SW480 (cell line): Measurements from ENCODE around the gene PLAGL1.
"Not testable (repeated sequence)": the region's sequence is repeated elsewhere in the genome, so short reads cannot be mapped to it uniquely, and the experiment has no call there.

Source experiments
- DNase-seq: peaks from one replicate; pipeline ENCODE4 v3.0.0-alpha.2; 2016; ENCODE audit warnings: low spot score

Gene PLAGL1, protein sequence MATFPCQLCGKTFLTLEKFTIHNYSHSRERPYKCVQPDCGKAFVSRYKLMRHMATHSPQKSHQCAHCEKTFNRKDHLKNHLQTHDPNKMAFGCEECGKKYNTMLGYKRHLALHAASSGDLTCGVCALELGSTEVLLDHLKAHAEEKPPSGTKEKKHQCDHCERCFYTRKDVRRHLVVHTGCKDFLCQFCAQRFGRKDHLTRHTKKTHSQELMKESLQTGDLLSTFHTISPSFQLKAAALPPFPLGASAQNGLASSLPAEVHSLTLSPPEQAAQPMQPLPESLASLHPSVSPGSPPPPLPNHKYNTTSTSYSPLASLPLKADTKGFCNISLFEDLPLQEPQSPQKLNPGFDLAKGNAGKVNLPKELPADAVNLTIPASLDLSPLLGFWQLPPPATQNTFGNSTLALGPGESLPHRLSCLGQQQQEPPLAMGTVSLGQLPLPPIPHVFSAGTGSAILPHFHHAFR

GRCh38 chr6:144008120-144008811 is at the start of gene PLAGL1:
Gene PLAGL1, minus strand, starts transcription at chr6:144008259. Its CDS starts 60,123 bp downstream, at chr6:143948136.
- peak; percentile 34 for DNase-seq

DNA sequence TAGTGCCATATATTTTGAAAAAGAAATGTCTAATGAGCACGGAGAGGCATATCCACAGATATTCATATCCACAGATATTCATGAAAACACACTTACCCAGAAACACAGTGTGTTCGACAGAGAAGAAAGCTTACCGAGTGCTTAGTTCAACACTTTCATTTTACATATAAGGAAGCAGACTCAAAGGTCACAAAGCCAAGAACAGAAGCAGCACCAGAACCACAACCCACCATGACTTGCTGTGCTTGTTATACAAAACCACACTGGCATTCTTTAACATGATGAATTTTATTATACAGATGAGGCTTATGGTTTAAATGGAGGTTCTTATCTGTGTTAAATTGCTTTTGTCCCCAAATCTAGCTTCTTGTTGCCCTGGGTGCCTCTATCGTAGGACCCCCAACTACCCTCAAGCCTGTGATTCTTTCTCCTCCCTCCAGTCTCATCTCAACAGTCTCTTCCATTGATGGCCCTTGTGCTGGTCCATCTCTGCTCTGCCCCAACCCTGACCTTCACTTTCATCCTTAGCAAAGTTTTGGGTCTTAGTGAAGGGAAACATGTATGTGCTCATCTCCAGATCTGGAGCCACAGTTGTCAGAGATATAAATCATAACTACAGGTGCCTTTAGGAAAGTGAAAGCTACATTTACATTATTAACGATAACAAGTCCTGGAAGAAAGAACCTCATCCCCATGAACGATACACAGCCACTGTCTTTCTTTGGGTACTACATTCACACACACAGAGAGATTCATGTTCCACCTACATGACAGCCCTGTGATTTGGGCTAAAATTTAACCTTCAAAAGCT is 47.3 kb upstream of the PLAGL1 start:
- peak; percentile 32 for DNase-seq

GRCh38 chr6:144053601-144054000 is 45.5 kb upstream of the PLAGL1 start:
- no peak for DNase-seq

- no peak for DNase-seq
Measured at GRCh38 chr6:144052488-144052887, 44.4 kb upstream of the PLAGL1 start.

GRCh38 chr6:144049386-144049785 is 41.3 kb upstream of the PLAGL1 start:
- no peak for DNase-seq

GRCh38 chr6:144047688-144048087 is 39.6 kb upstream of the PLAGL1 start:
- no peak for DNase-seq

- DNase-seq = not testable (repeated sequence)
Measured at GRCh38 chr6:144046672-144047071, 38.6 kb upstream of the PLAGL1 start.

DNA sequence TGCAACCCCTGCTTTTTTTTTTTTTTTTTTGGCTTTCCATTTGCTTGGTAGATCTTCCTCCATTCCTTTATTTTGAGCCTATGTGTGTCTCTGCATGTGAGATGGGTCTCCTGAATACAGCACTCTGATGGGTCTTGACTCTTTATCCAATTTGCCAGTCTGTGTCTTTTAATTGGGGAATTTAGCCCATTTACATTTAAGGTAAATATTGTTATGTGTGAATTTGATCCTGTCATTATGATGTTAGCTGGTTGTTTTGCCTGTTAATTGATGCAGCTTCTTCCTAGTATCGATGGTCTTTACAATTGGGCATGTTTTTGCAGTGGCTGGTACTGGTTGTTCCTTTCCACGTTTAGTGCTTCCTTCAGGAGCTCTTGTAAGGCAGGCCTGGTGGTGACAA is 36.9 kb upstream of the PLAGL1 start:
- not testable (repeated sequence) for DNase-seq

- DNase-seq = no peak
Measured at GRCh38 chr6:144036835-144037195, 28.8 kb upstream of the PLAGL1 start.

- DNase-seq = no peak
Measured at GRCh38 chr6:144036064-144036834, 28.2 kb upstream of the PLAGL1 start.

DNA sequence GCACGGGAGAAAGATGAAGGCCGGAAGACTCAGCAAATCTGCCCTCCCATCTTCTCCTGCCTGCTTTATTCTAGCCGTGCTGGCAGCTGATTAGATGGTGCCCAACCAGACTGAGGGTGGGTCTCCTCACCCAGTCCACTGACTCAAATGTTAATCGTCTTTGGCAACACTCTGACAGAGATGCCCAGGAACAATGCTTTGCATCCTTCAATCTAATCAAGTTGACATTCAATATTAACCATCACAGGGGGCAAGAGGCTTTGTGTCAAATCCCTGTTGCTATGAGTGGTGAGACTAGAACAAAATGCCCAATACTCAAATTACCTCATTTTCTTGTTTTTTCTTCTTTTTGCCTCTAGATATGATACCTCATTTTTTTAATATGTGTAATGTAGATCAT is 27.4 kb upstream of the PLAGL1 start:
- DNase-seq = no peak

DNA sequence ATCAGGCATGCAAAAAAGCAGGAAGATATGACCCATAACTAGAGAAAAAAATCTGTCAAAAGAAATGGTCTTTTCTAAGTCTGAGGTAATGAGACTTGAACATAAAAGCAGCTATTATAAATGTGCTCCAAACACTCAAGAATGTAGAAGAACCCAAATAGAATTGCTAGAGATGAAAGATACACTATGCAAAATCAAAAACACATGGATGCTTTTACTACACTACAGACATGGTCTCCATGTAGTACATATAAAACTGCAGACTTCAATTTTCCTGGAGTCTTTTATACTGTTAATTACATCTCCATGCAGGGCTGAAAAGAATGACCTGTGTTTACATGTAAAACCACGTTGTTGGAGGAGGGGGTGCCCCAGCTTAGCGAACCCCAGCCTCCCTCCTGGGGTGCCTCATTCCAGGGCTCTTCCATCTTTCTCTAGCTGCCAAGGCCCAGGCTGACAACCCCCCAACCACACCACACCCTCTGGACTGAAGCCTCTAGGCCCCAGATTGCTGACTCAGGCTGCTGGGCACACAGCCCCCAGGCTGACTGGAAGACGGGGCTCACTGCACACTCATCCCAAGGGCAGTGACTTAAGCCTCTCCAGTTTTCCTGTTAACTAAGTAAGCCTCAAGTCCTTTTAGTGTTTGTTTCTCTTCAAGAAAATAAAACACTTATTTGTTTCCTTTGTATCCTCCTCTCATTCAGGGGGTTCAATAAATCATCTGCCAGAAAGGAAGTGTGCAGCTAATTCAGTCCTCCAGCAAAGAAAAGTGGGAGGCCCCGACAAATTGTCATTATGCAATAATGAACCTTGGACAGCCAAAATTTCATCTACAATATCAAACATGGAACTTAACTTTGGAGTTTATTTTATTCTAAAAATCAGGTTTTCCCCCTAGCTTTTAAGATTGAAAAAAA is 26.0 kb upstream of the PLAGL1 start:
- DNase-seq = no peak

DNA sequence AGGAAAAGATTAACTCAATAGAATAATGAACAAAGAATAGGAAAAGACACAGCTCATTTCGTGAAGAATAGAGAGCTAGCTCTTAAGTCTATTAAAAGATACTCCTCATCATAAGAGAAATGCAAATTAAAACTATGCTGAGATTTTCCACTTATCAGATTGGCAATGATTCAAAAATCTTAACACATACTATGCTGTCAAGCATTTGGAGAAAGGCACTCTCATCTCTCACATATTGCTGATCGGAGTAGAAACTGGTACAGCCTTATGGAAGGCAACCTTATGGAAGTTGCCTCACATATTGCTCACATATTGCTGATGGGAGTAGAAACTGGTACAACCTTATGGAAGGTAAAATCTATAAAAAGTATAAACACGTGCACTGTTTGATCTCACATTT is 21.4 kb upstream of the PLAGL1 start:
- DNase-seq = no peak

GRCh38 chr6:144027932-144028587 is 20.0 kb upstream of the PLAGL1 start:
- DNase-seq = no peak

GRCh38 chr6:144023216-144023615 is 15.2 kb upstream of the PLAGL1 start:
- DNase-seq = no peak

DNA sequence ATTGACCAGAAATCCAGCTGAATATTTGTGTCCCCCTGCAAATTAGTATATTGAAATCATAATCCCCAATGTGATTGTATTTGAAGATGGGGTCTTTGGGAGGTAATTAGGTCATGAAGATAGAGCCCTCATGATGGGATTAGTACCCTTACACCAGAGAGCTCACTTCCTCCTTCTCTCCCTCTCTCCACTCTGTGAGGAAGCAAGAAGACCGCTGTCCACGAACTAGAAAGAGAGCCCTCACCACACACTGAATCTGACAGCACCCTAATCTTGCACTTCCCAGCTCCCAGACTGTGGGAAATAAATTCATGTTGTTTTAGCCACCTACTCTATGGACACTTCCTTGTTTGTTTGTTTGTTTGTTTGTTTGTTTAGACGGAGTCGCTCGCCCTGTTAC is 11.9 kb upstream of the PLAGL1 start:
- DNase-seq = no peak

GRCh38 chr6:144017166-144018094 is 9.4 kb upstream of the PLAGL1 start:
- no peak for DNase-seq

DNA sequence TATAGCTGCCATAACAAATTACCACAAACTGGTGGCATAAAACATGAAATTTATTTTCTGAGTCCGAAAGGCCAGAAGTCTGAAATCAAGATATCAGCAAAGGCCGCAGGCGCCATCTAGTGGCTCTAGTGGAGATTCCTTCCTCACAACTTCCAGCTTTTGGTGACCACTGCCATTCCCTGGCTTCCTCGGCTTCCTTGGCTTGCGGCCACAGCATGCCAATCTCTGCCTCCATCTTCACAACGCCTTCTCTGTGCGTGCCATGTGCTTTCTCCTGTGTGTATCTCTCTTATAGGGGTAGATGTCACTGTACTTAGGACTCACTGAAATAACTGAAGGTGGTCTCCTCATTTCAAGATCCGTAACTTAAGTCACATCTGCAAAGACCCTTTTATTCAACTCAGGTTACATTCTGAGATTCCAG is 5.4 kb upstream of the PLAGL1 start:
- DNase-seq = peak; percentile 46

GRCh38 chr6:144012534-144012933 is 4.5 kb upstream of the PLAGL1 start:
- DNase-seq = no peak
